Glutamatergic neuron (in vitro differentiated cells): ENCODE data around the gene XKRX. TPM values are rescaled to one million over a fixed set of nuclear protein-coding genes. Genes with fewer than 3 reads are reported as not detected.

ENCODE experiments used
- DNase-seq: peaks from one replicate; pipeline ENCODE4 v3.0.0; 2022
- H3K27ac Mint-ChIP-seq: one replicate; pipeline ENCODE4 v1.8.0; 2020; ENCODE audit warnings: mild to moderate bottlenecking, mixed read lengths, inconsistent platforms; ENCODE audit not compliant: unreplicated experiment
- H3K27me3 Mint-ChIP-seq: one replicate; pipeline ENCODE4 v1.8.0; 2020; ENCODE audit warnings: mild to moderate bottlenecking, moderate library complexity, mixed read lengths, inconsistent platforms; ENCODE audit not compliant: unreplicated experiment
- H3K36me3 Mint-ChIP-seq: one replicate; pipeline ENCODE4 v1.8.0; 2020; ENCODE audit warnings: mild to moderate bottlenecking, mixed read lengths, inconsistent platforms; ENCODE audit not compliant: unreplicated experiment
- H3K4me1 Mint-ChIP-seq: one replicate; pipeline ENCODE4 v1.8.0; 2020; ENCODE audit warnings: mild to moderate bottlenecking, low read depth, mixed read lengths, inconsistent platforms; ENCODE audit not compliant: unreplicated experiment
- H3K4me3 Mint-ChIP-seq: one replicate; pipeline ENCODE4 v1.8.0; 2020; ENCODE audit warnings: mild to moderate bottlenecking, mixed read lengths, inconsistent platforms; ENCODE audit not compliant: unreplicated experiment
- H3K9me3 Mint-ChIP-seq: one replicate; pipeline ENCODE4 v1.8.0; 2020; ENCODE audit warnings: mild to moderate bottlenecking, moderate library complexity, mixed read lengths, inconsistent platforms; ENCODE audit not compliant: unreplicated experiment
- CTCF ChIP-seq: fragments of 200-600 bp; sonication (generic); IDR thresholded peaks from one replicate; pipeline ENCODE4 v1.5.0; 2021; ENCODE audit not compliant: partially characterized antibody, unreplicated experiment
- long read RNA-seq: library from polyadenylated mRNA; unstranded; transcript quantifications from one replicate; pipeline ENCODE4 v2.0.0, GENCODE V29; 2020; ENCODE audit not compliant: unreplicated experiment
- total RNA-seq: library from RNA; stranded (reverse); fragmentation: NEBNext Ultra II Directional; extraction: Animal tissue kit (Norgen Biotek cat#: 25700); gene quantifications from one replicate; pipeline ENCODE4 v1.2.1, GENCODE V29; 2021; ENCODE audit not compliant: unreplicated experiment

The XKRX gene
- not detected for total RNA-seq
- long read RNA-seq: 0 reads

- Mint-ChIP-seq H3K4me1 (no peaks in the 10 kb centered on the region), H3K9me3 (no peaks in the 10 kb centered on the region), H3K4me3 (peak within 1 kb of the TSS; percentile 89), H3K27me3 (peaks cover 1% of the 10 kb centered on the region), H3K27ac (no peak within 1 kb of the TSS), H3K36me3 (peaks cover 7% of the 10 kb centered on the region)
- DNase-seq: peak; percentile 33
- no peak for TF ChIP-seq CTCF
Measured at GRCh38 chrX:100928660-100929613, at the start of gene XKRX. Gene XKRX, minus strand, starts transcription at chrX:100928917. Its CDS starts 613 bp downstream, at chrX:100928304.

- Mint-ChIP-seq H3K27ac (no peak overlapping the region), H3K27me3 (no peaks in the 10 kb centered on the region), H3K9me3 (peaks cover 5% of the 10 kb centered on the region), H3K4me3 (no peak overlapping the region), H3K36me3 (no peaks in the 10 kb centered on the region), H3K4me1 (no peaks in the 10 kb centered on the region)
- no peak for TF ChIP-seq CTCF
- no peak for DNase-seq
Measured at GRCh38 chrX:100976211-100976610, 47.5 kb upstream of the XKRX start.

GRCh38 chrX:100975212-100975611 lies 46.5 kb upstream of the XKRX start:
- peaks cover 5% of the 10 kb centered on the region for H3K9me3 Mint-ChIP-seq
- no peak for TF ChIP-seq CTCF

GRCh38 chrX:100973411-100973810 lies 44.7 kb upstream of the XKRX start:
- no peak for DNase-seq
- peaks cover 5% of the 10 kb centered on the region for H3K9me3 Mint-ChIP-seq
- TF ChIP-seq CTCF: no peak
- H3K27ac Mint-ChIP-seq: no peak overlapping the region
- H3K27me3 Mint-ChIP-seq: no peaks in the 10 kb centered on the region
- H3K4me3 Mint-ChIP-seq: no peak overlapping the region
- no peaks in the 10 kb centered on the region for H3K4me1 Mint-ChIP-seq
- H3K36me3 Mint-ChIP-seq: no peaks in the 10 kb centered on the region

More at GRCh38 chrX:100975212-100975611, 46.5 kb upstream of the XKRX start:
- DNase-seq: no peak
- Mint-ChIP-seq H3K27ac (no peak overlapping the region), H3K4me3 (no peak overlapping the region), H3K36me3 (no peaks in the 10 kb centered on the region), H3K4me1 (no peaks in the 10 kb centered on the region), H3K27me3 (no peaks in the 10 kb centered on the region)

- H3K27ac Mint-ChIP-seq: no peak overlapping the region
- DNase-seq: no peak
- no peaks in the 10 kb centered on the region for H3K4me1 Mint-ChIP-seq
- TF ChIP-seq CTCF: no peak
- H3K36me3 Mint-ChIP-seq: no peaks in the 10 kb centered on the region
- H3K4me3 Mint-ChIP-seq: no peak overlapping the region
- peaks cover 3% of the 10 kb centered on the region for H3K9me3 Mint-ChIP-seq
- H3K27me3 Mint-ChIP-seq: no peaks in the 10 kb centered on the region
Measured at GRCh38 chrX:100969936-100970335, 41.2 kb upstream of the XKRX start.
